ENCODE data around the gene DUOXA1.

GRCh38 chr15:45148076-45149059 is 18.7 kb upstream of the DUOXA1 start:
- TF ChIP-seq GATAD2B (IDR thresholded peaks at IDR 0.05; ENCODE audit: borderline replicate concordance) (no peak), MAZ (CRISPR knock-in tag; conservative IDR thresholded peaks at IDR 0.05 in 1 of 2, IDR thresholded peaks at IDR 0.05 in 1 of 2) (no peak), CTCF (IDR thresholded peaks at IDR 0.05 in 2 of 3, conservative IDR thresholded peaks at IDR 0.05 in 1 of 3; ENCODE audit: insufficient read depth in 2 of 3, low read depth in 1 of 3, low read length in 3 of 3) (no peak), ELF4 (CRISPR knock-in tag; IDR thresholded peaks at IDR 0.05) (no peak)
